Left lobe of liver (tissue), 2 donors: ENCODE results near the gene RPL26. TPM values are rescaled to one million over a fixed set of nuclear protein-coding genes. Genes with fewer than 3 reads are reported as not detected.
"Not testable (repeated sequence)": the region's sequence is repeated elsewhere in the genome, so short reads cannot be mapped to it uniquely, and the experiment has no call there.

ENCODE experiments used
- ATAC-seq: fragments of 200-7000 bp; cut with Tn5 transposase; one replicate; pipeline ENCODE4 v1.9.1; 2020; ENCODE audit warnings: mild to moderate bottlenecking, moderate library complexity
- DNase-seq: peaks from one replicate; pipeline ENCODE4 v3.0.0-alpha.2; 2020; ENCODE audit warnings: low spot score
- total RNA-seq: library from RNA; stranded (reverse); gene quantifications from one replicate; pipeline ENCODE4 v1.2.1, GENCODE V29; 2021
- donor health status: DM: no; HTN: no; CAD: no; lungs with moderate emphysema.
- donor health status: DM: no; HTN: yes; CAD: no.

Gene RPL26
- total RNA-seq, 1 donor from 2014 or later: 397 TPM

DNA sequence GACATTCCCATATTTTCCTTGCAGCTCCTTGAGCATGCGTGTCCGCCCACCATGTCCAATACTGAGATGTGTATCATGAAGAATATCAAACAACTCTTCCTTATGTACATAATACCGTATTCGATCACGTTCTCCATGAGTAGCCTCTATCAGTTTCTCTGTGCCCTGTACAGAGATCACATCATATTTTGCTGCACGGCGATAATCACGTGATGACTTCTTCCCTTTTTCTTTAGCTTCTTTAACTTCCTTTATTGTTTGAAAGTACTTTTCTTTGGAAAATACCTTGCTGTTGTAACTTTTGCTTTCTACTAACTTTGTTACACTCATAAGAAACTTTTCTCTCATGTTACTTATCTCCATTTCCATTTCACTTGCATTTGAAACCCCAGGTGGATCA is 13.0 kb downstream of the RPL26 start:
- no peak for ATAC-seq

DNA sequence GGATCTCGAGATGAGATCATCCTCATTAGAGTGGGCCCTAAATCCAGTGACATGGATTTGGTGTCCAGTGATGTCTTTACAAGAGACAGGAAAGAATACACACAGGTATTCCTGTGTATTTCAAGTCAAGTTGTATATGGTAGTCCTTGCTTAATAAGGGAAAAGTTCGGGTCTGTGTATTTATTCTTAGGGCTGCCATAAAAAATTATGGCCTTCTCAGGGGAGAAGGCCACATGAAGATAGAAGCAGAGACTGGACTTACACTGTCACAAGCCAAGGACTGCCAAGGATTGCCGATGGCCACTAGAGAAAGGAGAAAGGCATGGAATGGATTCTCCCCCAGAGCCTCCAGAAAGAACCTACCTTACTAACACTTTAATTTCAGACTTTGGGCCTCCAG is 14.8 kb downstream of the RPL26 start:
- DNase-seq: no peak
- no peak for ATAC-seq

More for the DNA sequence above, 13.0 kb downstream of the RPL26 start:
- DNase-seq: no peak

DNA sequence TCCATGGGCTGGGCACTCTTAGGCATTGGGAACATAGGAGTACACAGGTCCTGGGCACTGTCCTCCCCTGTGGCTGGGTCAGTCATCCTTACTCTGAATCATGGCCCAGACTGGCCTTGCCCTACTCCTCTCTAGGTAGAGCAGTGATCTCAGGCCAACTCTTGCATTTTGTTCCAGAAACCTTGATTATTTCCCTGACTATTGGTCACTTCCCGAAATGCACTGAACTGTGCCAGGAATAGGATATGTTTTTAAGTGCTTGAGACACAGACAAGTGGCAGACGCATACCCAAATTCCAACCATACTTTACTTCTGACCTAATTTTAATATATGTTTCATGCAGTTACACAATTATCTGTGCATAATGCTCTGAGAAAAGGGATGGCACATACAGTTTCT is 16.8 kb downstream of the RPL26 start:
- DNase-seq (no peak), ATAC-seq (no peak)

DNA sequence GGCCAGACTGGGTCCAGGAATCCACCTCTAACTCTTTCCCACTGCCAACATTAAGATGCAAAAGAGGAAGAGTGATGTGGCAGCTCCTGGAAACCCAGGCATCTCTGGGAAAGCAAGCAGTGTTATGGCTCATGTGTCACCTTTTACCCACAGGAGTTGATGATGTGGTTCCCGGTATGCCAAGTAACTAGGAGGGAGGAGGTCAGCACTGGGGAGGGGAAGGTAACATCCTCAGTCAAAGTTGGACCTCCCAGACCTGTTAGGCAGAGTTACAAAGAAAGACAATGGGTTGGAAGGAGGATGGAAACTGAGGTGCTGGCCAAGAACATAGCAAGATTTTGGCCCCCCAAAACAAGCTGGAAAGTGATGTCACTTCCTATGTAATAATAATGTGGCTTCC is 17.9 kb downstream of the RPL26 start:
- no peak for DNase-seq
- no peak for ATAC-seq

DNA sequence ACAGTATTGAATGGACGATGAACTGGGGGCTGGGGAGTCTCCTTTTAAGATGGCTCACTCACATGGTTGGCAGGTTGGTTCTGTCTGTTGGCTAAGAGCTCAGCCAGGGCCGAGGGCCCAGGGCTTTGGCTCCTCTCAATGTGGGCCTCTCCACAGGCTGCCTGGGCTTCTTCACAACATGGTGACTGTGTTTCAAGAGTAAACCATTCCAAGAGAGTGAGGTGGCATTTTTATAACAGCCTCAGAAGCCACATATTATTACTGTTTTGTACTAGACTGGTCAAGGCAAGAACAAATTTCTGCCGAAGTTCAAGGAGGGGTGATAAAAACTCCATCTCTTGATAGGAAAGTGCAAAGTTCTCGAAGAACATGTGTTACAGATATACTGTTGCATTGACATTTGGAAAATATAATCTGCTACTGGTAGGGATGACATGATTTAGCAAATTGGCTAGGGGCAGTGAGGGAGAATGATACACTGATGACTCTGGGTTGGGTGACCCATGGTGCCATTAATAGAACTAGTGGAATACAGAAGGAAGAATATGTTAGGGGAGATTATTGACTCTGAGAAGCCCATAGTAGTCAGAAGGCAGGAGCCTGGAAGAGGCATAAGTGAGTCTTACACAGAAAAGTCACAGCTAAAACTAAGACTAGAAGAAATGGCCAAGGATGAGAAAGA is 20.2 kb downstream of the RPL26 start:
- no peak for ATAC-seq
- no peak for DNase-seq

DNA sequence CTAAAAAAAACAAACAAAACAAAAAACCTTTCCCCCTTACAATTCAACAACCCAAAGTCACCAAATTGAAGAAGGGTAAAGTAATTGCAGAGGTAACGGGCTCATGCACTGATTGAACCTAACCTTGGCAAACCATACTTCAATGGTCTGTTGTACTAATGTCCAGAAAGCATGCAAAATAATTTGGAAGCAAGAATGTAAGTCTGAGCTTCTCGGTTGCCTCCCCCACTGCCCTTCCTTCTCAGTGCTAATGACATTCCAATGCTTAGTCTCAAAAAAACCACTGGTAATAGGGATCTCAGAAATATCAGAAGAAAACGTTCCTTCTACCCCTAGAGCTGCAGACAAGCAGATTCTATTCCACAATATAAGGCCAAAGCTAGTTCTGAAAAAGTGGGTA is 22.2 kb downstream of the RPL26 start:
- DNase-seq: no peak
- ATAC-seq: no peak

DNA sequence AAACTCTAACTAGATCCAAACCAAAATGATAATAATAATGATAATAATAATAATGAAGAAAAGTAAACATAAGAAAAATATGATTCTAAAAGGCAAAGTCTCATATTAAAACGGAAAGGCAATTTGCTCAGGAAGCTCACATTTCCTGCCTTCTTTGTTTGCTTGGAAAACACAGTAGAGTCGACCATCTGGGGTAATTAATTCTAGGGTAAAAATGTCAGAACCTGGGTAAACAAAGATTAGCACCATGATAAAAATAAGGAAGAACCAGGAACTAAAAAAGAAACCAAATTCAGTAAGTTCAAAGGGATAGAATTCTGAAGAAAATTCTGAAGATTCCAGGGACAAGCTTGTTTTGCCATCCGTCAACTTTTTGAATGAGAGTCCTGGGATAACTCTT is 22.7 kb downstream of the RPL26 start:
- ATAC-seq: no peak
- no peak for DNase-seq

DNA sequence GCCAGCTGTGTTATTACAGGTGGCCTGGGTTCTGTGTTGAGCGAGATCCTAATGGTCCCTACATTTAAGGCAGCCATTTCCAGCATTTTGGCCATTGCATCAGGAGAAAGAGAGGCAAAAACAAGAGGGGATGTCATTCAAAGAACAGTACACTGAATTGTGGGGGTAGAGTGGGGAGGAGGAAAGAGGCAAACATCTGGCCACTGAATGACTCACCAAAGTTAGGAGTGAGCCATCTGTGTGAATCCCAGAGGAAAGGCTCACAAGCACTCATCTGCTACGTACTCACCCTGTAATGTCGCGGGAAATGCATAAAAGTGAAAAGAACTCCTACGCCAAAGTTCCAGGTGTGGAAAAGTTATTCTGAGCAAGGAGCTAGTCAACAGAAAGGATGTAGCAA is 23.2 kb downstream of the RPL26 start:
- ATAC-seq: no peak
- DNase-seq: no peak

DNA sequence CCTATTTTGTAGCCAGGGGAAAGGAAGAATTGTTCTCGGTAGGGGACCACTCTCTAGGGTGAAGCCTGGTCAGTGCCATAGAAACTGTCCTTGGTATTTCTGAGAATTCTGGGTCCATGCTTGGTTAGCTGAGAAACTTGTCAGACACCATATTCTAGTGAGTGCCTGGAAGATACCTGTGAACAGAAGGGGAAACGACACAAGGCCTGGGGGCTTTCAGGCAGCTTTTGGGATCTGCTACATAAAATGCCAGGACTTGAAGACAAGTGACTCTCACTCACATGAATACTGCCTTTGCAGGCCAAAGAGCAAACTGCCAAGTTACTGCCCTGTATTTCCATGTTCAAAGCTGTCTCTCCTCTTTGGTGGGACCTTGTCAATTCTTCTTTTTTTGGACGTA is 25.1 kb downstream of the RPL26 start:
- ATAC-seq (no peak), DNase-seq (no peak)

DNA sequence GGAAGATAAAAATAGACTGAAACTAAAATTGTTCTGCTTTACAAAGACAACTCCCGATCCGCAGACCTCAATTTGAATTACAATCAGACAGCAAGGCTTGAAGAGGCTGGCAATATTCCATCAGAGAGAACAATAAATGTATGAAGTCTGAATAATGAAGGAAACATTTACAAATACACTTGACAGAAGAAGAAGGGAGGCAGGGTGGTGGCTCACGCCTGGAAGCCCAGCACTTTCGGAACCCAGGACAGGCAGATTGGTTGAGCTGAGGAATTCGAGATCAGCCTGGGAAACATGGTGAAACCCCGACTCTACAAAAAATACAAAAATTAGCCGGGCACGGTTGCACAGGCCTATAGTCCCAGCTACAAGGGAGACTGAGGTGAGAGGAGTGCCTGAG is 28.8 kb downstream of the RPL26 start:
- DNase-seq: no peak
- no peak for ATAC-seq

DNA sequence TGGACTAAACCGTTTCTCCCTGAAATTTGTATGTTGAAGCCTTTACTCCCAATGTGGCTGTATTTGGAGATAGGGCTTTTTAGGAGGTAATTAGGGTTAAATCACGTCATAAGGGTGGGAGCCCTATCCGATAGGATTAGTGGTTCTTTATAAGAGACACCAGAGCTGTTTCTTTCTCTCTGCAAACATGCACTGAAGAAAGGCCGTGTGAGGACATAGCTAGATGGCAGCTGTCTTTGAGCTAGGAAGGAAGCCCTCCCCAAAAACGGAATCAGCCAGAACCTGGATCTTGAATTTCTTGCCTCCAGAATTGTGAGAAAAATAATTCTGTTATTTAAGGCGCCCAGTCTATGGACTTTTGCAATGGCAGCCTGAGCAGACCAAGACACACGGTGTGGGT is 29.3 kb downstream of the RPL26 start:
- DNase-seq (no peak), ATAC-seq (no peak)

DNA sequence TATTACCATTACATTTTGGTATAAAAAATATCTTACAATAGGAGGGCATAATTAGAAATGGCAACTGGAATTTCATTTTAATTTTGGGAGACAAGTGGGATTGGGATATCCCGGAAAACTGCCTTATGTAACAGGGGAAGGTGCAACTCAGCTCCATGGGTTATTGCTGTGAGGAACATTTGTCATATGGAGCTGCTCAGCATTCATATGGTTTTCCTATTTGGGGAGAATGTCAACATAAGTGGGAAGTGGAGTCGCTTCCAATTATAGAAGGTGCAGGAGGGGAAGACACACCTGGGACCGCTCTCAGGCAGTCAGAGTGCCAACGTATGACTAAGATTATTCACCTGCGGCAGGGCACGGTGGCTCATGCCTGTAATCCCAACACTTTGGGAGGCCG is 32.7 kb downstream of the RPL26 start:
- ATAC-seq: no peak
- no peak for DNase-seq

DNA sequence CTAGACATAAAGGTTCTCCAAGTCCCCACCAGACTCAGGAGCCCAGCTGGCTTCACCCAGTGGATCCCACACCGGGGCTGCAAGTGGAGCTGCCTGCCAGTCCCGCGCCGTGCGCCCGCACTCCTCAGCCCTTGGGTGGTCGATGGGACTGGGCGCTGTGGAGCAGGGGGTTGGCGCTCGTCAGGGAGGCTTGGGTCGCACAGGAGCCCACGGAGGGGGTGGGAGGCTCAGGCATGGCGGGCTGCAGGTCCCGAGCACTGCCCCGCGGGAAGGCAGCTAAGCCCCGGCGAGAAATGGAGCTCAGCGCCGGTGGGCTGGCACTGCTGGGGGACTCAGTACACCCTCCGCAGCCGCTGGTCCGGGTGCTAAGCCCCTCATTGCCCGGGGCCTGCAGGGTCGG is 36.0 kb downstream of the RPL26 start:
- not testable (repeated sequence) for DNase-seq, ATAC-seq

DNA sequence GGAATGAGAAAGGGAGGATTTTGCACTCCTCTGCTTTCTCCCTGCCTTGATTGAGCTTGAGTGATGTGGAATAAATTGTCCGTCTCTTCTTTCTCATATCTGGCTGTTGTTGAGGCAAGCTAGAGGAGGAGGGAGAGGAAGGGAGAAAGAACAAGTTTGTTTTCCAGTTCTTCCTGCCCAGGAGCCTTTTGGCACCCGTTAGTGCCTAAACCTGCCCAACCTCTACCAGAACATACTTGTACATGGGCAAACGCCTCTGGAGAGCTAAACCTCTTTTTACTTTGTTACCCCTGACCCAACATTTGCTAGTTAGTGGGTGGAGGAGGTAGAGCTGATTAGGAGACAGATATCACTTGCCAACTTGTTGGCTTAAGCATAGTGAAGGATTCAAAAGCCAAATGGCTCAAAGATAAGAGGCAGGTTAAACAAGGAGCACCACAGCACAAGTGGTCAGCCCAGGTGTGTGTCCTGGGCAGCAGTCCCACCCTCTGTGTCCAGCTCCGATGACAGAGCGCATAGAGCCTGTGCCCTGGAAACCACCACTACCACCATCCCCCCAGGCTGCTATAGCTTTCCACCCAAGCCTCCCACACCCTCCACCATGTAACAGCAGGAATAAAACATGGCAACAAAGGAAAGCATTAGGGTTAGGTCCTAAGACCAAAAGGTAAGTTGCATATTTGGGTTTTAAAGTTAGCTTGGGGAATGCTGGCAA is 36.9 kb downstream of the RPL26 start:
- no peak for ATAC-seq

DNA sequence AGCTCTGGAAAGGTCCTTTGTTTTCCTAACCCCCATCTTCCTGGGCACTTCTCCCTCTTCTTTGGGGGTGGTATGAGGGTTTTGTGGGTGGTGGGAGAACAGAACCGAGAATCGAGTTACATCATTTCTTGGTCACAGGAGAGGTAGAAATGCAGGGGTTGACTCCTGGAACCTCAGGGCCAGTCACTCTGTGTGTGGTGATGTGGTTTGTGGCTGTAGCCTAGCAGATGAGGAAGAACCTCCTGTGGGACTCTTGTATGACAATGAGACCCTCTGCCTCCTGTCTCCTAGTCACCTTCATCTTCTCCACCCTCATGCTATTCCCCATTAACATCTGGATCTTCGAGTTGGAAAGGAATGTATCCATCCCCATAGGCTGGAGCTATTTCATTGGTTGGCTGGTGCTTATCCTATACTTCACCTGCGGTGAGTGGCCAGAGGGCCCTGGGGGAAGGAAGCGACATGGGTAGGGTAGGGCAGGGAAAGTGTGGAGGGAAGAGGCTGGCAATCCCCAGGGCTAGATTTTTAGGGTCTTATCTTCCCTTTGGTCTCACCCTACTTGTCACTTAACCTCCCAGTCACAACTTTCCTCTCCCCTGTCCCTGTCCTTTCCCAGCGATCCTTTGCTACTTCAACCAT is 37.8 kb downstream of the RPL26 start:
- ATAC-seq: no peak
- no peak for DNase-seq

More for the DNA sequence above, 36.9 kb downstream of the RPL26 start:
- no peak for DNase-seq

DNA sequence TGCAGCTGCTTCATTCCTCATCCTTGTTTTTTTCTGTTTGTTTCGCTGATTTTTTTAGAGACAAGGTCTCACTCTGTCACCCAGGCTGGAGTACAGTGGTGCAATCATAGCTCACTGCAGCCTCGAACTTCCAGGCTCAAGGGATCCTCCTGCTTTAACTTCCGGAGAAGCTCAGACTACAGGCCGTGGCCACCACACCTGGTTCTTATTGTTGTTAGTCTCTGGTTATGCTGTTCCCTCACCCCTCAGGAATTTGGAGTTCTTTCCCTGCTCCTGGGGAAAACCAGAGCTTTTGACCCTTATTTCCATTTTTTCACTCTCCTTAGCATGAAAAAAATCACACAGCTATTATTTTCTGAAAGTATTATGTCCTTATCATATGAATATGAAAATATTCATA is 41.5 kb downstream of the RPL26 start:
- ATAC-seq: no peak
- no peak for DNase-seq

DNA sequence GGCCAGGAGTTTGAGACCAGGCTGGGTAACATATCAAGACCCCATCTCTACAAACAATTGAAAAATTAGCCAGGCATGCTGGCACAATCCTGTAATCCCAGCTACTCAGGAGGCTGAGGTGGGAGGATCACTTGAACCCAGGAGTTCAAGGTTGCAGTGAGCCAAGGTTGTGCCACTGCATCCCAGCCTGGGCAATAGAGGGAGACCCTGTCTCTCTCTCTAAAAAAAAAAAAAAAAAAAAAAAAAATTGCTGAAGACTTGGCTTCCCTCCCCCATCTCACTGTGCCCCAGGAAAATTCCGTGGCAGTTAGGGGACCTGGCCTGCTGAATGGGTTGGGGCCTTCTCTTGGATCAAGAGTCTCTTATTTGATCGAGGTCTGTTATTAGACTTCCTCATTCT is 43.5 kb downstream of the RPL26 start, which contains the start of gene ODF4:
TSS of gene ODF4 (plus strand) at position 301 of the 400 bp plus-strand sequence. CDS start 212 bp downstream, outside the sequence.
- ATAC-seq (no peak), DNase-seq (no peak)

DNA sequence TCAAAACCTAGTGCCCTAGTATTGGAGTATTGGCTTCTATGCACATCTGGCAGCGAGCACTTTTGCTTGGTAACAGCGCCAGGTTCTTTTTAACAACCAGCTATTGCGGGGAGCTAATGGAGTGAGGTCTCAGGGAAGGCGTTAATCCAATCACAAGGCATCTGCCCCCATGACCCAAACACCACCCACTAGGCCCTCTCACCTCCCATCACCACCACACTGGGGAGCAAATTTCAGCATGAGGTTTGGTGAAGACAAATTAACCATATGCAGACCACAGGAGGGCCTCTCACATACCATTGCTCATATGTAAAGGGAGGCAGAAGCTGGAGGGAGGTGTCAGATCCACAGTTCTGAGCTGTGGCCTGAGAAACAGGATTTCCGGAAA is 44.2 kb downstream of the RPL26 start:
- ATAC-seq: no peak
- DNase-seq: no peak

DNA sequence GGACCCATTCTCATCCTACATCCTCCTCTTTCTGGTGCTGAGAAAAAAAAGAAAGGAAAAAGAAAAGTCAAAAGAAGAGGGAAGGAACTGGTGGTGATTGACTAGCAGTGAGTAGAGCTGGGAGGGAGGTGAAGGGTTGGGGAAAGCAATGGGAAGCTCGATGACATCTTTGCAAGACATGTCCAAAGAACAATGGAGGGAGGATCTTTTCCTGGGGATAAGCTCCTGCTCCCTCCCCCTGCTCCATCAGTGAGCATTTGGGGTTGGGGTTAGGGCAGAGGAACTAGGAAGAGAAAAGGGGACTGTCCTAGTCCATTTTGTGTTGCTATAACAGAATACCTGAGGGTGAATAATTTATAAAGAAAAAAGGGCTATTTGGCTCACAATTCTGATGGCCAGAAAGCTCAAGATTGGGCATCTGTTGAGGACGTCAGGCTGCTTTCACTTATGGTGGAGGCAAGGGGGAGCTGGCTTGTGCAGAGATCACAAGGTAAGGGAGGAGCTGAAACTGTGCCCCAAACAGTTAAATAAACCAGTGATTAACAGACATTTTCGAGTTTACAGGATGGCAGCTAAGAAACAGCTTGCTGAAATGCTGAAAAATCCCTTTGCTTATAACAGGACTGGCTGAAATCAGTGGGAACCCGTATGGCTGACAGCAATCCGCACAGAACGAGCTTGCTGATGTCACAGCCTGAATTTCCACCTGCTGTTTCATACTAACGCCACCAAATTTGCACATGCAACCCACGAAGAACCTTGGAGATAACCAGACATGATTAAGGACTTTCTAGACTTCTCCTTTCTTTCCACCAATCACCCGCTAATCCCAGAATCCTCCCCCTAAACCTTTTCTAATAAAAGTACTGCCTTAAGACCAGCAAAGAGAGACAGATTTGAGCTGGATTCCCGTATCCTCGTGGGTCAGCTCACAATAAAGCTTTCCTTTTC is 44.9 kb downstream of the RPL26 start:
- ATAC-seq: no peak
- no peak for DNase-seq

DNA sequence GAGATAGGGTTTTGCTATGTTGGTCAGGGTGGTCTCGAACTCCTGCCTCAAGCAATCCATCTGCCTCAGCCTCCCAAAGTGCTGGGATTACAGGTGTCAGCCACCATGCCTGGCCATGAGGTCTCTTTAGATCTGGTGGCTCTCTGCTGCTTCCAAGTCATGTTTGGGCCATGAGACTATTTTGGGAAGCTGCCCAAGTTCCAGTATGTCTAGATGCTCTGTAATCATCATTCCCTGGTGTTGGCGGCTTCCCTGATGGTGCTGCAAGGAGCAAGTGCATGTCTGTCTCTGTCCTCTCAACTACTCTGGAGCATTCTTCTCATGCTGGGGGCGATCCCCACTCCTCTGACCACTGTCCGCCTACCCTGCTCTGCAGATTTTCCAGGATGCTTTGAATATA is 49.7 kb downstream of the RPL26 start:
- no peak for DNase-seq
- ATAC-seq: no peak

DNA sequence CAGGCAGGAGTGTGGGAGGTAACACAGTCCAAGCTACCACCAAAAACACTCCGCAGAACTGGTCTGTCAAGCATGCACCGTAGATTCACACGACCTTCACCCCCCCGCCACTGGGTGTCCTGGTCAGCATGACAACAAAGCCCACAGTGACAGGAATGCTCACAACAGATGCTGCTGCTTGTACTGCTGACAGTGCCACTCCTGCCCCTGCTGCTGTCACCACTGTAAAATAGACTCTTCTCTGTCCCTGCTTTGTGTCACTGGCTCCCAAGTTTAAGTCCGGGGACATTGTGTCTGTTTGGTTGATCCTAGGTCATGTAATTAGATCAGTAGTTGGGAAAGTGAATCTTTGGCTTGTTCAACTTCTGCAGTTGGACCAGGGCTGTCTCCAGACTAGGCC is 50.3 kb downstream of the RPL26 start:
- DNase-seq: no peak
- peak; percentile 63 for ATAC-seq
